GM11168 (cell line): Measurements from ENCODE around the gene MMP3.
"Not testable (repeated sequence)": the region's sequence is repeated elsewhere in the genome, so short reads cannot be mapped to it uniquely, and the experiment has no call there.

Source experiments
- in situ Hi-C: fragments of 300-500 bp; cut with MboI; formaldehyde crosslinking; loops from one replicate; pipeline ENCODE4 v1.12.0; 2022; ENCODE audit warnings: low sequenced_read_pairs; ENCODE audit not compliant: unreplicated experiment

MMP3 gene

GRCh38 chr11:102843489-102843888 is at the start of gene MMP3:
Gene MMP3 (minus strand): TSS chr11:102843609. CDS start chr11:102843546, 63 bp downstream.
- in situ Hi-C loops: no loop called here

- in situ Hi-C loops: no loop called here
These were observed 48.3 kb upstream of the MMP3 start for GRCh38 chr11:102891736-102892135.

DNA sequence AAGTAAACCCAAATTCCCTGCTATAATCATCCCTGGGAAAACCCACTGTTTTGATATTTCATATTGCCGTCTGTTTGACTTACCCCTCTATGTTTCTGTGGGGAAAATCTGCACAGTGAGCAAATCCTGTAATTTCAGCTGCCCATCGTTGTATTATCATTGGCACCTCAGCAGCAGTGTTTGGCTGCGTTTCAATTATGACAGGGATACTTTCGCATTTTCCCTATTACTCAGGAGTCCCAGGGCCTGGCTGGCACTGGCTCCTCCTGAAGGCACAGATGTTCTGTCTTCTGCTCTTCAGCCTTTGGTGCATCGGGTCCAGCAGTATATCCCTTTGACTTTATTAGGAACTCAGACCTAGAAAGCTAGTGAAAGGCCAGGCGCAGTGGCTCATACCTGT is 43.6 kb upstream of the MMP3 start:
- in situ Hi-C loops: no loop called here

DNA sequence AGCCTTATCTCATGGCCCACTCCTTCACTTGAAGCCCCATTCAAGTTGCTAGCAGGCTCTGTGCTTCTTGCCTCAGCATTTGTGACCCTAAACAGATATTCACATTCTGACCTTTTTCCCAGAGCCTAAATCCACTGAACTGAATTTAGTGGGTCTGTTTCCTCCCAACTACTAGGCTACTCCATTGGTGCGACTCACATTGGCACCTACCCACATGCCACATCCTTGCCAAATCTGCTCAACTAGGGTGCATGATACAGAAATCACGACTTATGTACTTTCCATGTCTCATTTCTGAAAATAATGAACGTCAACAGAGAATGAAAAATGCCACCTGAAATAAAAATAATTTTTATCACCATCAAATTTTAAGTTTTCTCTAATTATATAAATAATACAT is 39.7 kb upstream of the MMP3 start:
- in situ Hi-C loops: no loop called here

- in situ Hi-C loops: no loop called here
These were observed 39.1 kb upstream of the MMP3 start for GRCh38 chr11:102882389-102883024.

- in situ Hi-C loops: no loop called here
These were observed 36.4 kb upstream of the MMP3 start for GRCh38 chr11:102879801-102880200.

GRCh38 chr11:102878595-102878994 is 35.2 kb upstream of the MMP3 start:
- in situ Hi-C loops: no loop called here

- in situ Hi-C loops: no loop called here
These were observed 31.4 kb upstream of the MMP3 start, which contains the start of gene MMP12 for GRCh38 chr11:102874852-102875251. Gene MMP12 (minus strand): TSS chr11:102874982. CDS start chr11:102874937, 45 bp downstream.

- in situ Hi-C loops: not testable (repeated sequence)
These were observed 26.1 kb upstream of the MMP3 start for GRCh38 chr11:102869354-102869964.

DNA sequence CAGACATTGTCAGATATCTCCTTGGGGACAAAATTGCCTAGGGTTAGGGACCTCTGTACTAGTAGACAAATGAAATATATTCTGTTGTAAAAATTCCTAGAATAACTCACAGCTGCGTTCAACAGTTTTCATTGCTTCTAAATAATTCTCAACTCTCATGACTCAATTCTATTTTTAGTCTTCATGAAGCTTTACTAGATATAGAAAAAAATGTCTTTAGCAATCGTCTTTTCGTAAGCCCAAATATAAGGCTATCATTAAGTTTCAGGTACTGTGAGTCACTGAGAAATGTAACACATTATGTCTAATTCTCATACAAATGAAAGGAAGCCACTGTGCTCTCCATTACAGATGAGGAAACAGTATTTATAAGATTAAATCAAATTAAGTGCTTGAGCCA is 24.9 kb upstream of the MMP3 start:
- in situ Hi-C loops: no loop called here

DNA sequence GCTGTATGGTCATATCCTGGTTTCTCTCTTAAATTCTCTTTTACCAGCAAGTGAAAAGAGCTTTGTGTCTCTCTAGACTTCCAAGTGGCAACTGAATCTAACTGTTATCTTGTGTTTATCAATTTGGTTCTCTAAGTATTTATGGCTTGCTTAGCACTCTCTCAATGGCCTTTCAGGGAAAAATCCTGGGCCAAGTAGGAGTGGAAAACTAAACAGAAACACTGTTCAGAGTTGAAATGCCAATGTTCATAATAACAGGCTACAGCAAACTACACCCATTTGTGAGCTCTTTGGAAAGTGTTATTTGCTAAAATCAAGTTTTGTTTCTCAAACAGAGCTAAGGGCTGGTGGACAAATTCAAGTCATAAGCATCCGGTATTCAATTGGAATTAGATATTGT is 21.3 kb upstream of the MMP3 start:
- in situ Hi-C loops: no loop called here

DNA sequence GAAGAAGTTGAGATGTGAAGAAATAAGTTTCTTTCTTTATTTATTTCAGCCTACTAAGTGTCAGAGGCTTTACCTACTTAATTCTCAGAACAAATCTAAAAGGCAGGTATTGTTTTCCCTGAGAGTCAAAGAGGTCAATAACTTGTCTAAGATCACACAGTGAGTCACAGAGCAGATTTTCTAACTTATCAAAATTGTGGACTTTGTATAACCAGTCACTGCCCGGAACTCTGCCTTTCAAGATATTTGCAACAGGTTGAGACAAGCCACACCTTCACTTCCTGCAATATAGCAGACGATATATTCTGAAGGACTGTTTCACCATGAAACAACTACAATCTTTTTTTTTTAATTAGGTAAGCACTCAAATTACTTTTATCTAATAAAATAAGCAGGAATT is 10.5 kb upstream of the MMP3 start:
- in situ Hi-C loops: no loop called here

DNA sequence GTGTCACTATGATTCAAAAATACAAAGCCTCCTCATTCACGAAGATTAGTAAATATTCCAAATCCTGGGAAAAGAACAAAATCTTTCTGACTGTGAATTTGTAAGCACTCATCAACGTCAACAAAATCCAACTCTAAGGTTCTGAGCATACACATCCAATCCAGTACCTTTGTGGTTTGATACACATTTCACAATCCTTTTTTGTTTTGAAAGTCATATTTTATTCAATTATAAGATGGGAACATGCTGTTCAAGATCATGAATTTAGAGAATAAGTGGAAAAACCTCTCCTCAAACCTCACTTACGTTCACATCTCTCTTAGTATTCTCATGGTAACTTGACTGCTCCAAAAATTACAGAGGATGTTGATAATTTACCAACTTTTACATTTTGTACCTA is 9.6 kb upstream of the MMP3 start:
- in situ Hi-C loops: no loop called here

GRCh38 chr11:102850973-102851745 is 7.8 kb upstream of the MMP3 start:
- in situ Hi-C loops: no loop called here

DNA sequence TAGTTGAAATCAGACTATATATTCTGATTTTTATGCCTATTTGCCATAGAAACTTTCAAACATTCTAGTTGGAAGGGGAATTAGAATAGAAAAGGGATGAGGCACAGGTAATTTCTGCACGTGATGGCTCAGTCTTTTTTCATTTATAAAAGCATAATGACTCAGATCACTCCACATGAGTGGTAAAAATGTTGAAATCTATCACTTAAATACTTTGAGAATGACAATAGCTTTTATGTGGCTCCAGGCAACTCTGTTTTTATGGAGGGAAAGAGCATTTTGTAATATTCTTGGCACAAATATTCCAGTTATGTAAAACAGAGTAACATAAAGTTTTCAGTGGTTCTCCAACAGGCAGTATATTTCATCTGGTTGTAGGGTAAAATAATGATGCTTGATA is 5.9 kb upstream of the MMP3 start:
- in situ Hi-C loops: no loop called here

DNA sequence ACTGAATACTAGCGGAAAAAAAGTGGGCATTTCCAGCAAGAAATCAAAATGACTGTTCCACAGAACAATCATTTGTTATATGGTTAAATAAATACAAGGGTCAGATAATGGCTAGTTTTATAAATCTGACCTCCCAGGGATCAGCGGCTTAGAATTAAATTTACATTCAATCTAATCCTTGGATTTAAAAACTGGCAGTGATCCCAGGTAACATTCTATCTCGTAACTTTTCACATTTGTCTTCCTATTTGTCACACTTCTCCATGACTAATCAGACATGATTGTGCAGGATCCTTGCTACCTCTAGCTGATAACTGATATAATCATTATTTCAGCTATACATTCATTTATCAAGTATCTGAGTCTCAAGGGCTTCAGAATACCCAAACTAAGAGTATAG is 2.9 kb upstream of the MMP3 start:
- in situ Hi-C loops: no loop called here

GRCh38 chr11:102842930-102843329 is 479 bp downstream of the MMP3 start:
- in situ Hi-C loops: no loop called here

- in situ Hi-C loops: no loop called here
These were observed 3.4 kb downstream of the MMP3 start for GRCh38 chr11:102840018-102840417.

- in situ Hi-C loops: no loop called here
These were observed 5.8 kb downstream of the MMP3 start for GRCh38 chr11:102837646-102838045.

- in situ Hi-C loops: no loop called here
These were observed 6.3 kb downstream of the MMP3 start for GRCh38 chr11:102837156-102837555.

DNA sequence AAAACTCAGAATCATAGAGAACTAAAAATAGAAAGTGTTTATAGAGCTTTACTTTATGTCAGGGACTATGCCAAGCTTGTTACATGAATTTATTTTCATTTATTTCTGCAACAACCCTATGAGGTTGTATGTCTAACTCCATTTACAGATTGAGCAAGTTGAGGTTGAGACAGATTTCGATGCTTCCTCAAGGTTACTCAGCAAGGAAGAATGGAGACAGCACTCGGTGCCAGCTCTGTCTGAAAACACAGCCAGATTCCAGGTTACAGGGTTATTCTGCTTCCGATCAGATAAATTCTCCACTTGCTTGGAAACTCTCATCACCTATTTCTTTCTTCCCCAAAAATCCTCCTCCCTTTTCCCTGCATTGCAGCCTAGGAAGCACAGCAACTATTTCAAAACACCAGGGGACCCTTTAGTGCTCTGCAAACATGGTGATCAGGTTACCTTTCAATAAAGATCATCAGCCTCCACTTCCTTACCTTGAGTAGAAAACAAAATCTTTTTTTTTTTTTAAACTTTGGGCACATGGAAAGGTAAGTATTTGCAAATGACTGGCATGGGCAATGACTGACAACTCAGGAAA is 7.0 kb downstream of the MMP3 start:
- in situ Hi-C loops: no loop called here
